Fibroblast of lung (primary cell): ENCODE results near the gene SESN1. TPM values are rescaled to one million over a fixed set of nuclear protein-coding genes. Genes with fewer than 3 reads are reported as not detected.

Experiments used
- DNase-seq, 2 donors: peaks; one replicate each; pipeline versions ENCODE4 v3.0.0 to v3.0.0-alpha.2; 2010; ENCODE audit warnings: low read depth in 2 of 2
- H2AFZ ChIP-seq: 2 replicates; pipeline ENCODE4 v1.5.1; 2012; ENCODE audit warnings: low read length, control low read depth, inconsistent platforms
- H3K27ac ChIP-seq: 2 replicates; pipeline ENCODE4 v1.5.1; 2011; ENCODE audit warnings: low read length, control low read depth; ENCODE audit not compliant: insufficient read depth
- H3K27me3 ChIP-seq: 2 replicates; pipeline ENCODE4 v1.5.1; 2011; ENCODE audit warnings: mild to moderate bottlenecking, low read length; ENCODE audit not compliant: control insufficient read depth, insufficient read depth
- H3K36me3 ChIP-seq: 2 replicates; pipeline ENCODE4 v1.5.1; 2011; ENCODE audit warnings: low read length; ENCODE audit not compliant: control insufficient read depth, insufficient read depth
- H3K4me1 ChIP-seq: 2 replicates; pipeline ENCODE4 v1.5.1; 2011; ENCODE audit warnings: low read length; ENCODE audit not compliant: control insufficient read depth, insufficient read depth; ENCODE audit errors: extremely low read depth
- H3K4me2 ChIP-seq: 2 replicates; pipeline ENCODE4 v1.5.1; 2011; ENCODE audit warnings: low read length, control low read depth; ENCODE audit not compliant: insufficient read depth; ENCODE audit errors: extremely low read depth
- H3K4me3 ChIP-seq, 4 experiments: fragments of 200-600 bp in 1 of 4; sonication (generic) in 1 of 4; replicated peaks in 1 of 4; 2 replicates each; pipeline ENCODE4 v1.5.1; 2011 to 2016; ENCODE audit warnings: low read length in 4 of 4, low read depth in 3 of 4, mild to moderate bottlenecking in 3 of 4, control low read depth in 2 of 4, inconsistent platforms in 1 of 4, mixed read lengths in 1 of 4; ENCODE audit not compliant: insufficient read depth in 1 of 4; ENCODE audit errors: control extremely low read depth in 1 of 4
- H3K79me2 ChIP-seq: 2 replicates; pipeline ENCODE4 v1.5.1; 2012; ENCODE audit warnings: mild to moderate bottlenecking, low read length, inconsistent platforms; ENCODE audit not compliant: control insufficient read depth, insufficient read depth
- H3K9ac ChIP-seq: 2 replicates; pipeline ENCODE4 v1.5.1; 2011; ENCODE audit warnings: mild to moderate bottlenecking, low read length, control low read depth; ENCODE audit not compliant: insufficient read depth
- H3K9me3 ChIP-seq: 2 replicates; pipeline ENCODE4 v1.5.1; 2012; ENCODE audit warnings: low read depth, low read length; ENCODE audit not compliant: control insufficient read depth, insufficient read depth
- H4K20me1 ChIP-seq: 2 replicates; pipeline ENCODE4 v1.5.1; 2011; ENCODE audit warnings: low read length; ENCODE audit not compliant: control insufficient read depth, insufficient read depth; ENCODE audit errors: extremely low read depth
- CTCF ChIP-seq, 2 donors: IDR thresholded peaks in 1 of 2; conservative IDR thresholded peaks in 1 of 2; 1 replicate in 1 of 2; 2 replicates in 1 of 2; pipeline ENCODE4 v1.5.1; 2011 to 2012; ENCODE audit warnings: low read length in 2 of 2, control low read depth in 1 of 2, inconsistent platforms in 1 of 2, low read depth in 1 of 2, mild to moderate bottlenecking in 1 of 2
- EZH2 ChIP-seq: IDR thresholded peaks from 2 replicates; pipeline ENCODE4 v1.5.1; 2012; ENCODE audit warnings: low read length, control low read depth, mild to moderate bottlenecking; ENCODE audit errors: missing control alignments
- polyA plus RNA-seq, 2 donors: library from polyadenylated mRNA; depleted of rRNA in 1 of 2; stranded (reverse) in 1 of 2; unstranded in 1 of 2; fragments of >200 nt; gene quantifications; 2 replicates each; pipeline ENCODE4 v1.2.1, GENCODE V29; 2011 to 2012; ENCODE audit warnings: missing spikeins in 1 of 2
- total RNA-seq: library from RNA; depleted of rRNA; stranded (reverse); fragments of >200 nt; gene quantifications from 2 replicates; pipeline ENCODE4 v1.2.1, GENCODE V29; 2014

The SESN1 gene
- total and polyA plus RNA-seq, 2 donors (not counting 1 experiment from before 2014, with no cell fraction given): 16.7 to 34.5 TPM

GRCh38 chr6:109121411-109121810, 26.8 kb upstream of the SESN1 start:
- DNase-seq: peak; percentile 16 to 31

GRCh38 chr6:109118871-109119354, 24.3 kb upstream of the SESN1 start:
- H3K9me3 ChIP-seq: no peaks in the 10 kb centered on the region
- DNase-seq: no peak
- no peak overlapping the region for H3K4me2 ChIP-seq
- no peak overlapping the region for H3K4me3 ChIP-seq
- H3K36me3 ChIP-seq: no peaks in the 10 kb centered on the region
- no peaks in the 10 kb centered on the region for H3K27me3 ChIP-seq
- H3K27ac ChIP-seq: no peak overlapping the region
- H4K20me1 ChIP-seq: peaks cover 1% of the 10 kb centered on the region
- no peak overlapping the region for H3K9ac ChIP-seq
- TF ChIP-seq EZH2: no peak
- no peak for TF ChIP-seq CTCF (conservative IDR thresholded peaks at IDR 0.05 in 1 of 2, IDR thresholded peaks at IDR 0.05 in 1 of 2; ENCODE audit: low read depth in 1 of 2, low read length in 2 of 2)
- H3K4me1 ChIP-seq: peaks cover 3% of the 10 kb centered on the region
- peaks cover 18% of the 10 kb centered on the region for H3K79me2 ChIP-seq
- H2AFZ ChIP-seq: no peak overlapping the region

More at GRCh38 chr6:109121411-109121810, 26.8 kb upstream of the SESN1 start:
- no peak overlapping the region for H3K27ac ChIP-seq
- peaks cover 17% of the 10 kb centered on the region for H3K79me2 ChIP-seq
- H3K4me1 ChIP-seq: peaks cover 3% of the 10 kb centered on the region
- no peaks in the 10 kb centered on the region for H3K9me3 ChIP-seq
- peaks cover 1% of the 10 kb centered on the region for H4K20me1 ChIP-seq
- no peak overlapping the region for H3K4me2 ChIP-seq
- no peak overlapping the region for H2AFZ ChIP-seq
- TF ChIP-seq EZH2 (no peak), CTCF (conservative IDR thresholded peaks at IDR 0.05 in 1 of 2, IDR thresholded peaks at IDR 0.05 in 1 of 2; ENCODE audit: low read depth in 1 of 2, low read length in 2 of 2) (no peak)
- no peaks in the 10 kb centered on the region for H3K36me3 ChIP-seq
- no peak overlapping the region for H3K9ac ChIP-seq
- no peak overlapping the region for H3K4me3 ChIP-seq
- H3K27me3 ChIP-seq: no peaks in the 10 kb centered on the region

GRCh38 chr6:109118337-109118736, 23.7 kb upstream of the SESN1 start:
- H3K27me3 ChIP-seq: no peaks in the 10 kb centered on the region
- peaks cover 1% of the 10 kb centered on the region for H4K20me1 ChIP-seq
- H2AFZ ChIP-seq: no peak overlapping the region
- H3K36me3 ChIP-seq: no peaks in the 10 kb centered on the region
- H3K27ac ChIP-seq: no peak overlapping the region
- TF ChIP-seq CTCF (conservative IDR thresholded peaks at IDR 0.05 in 1 of 2, IDR thresholded peaks at IDR 0.05 in 1 of 2; ENCODE audit: low read depth in 1 of 2, low read length in 2 of 2): no peak
- TF ChIP-seq EZH2: no peak
- H3K79me2 ChIP-seq: peaks cover 19% of the 10 kb centered on the region
- no peak overlapping the region for H3K4me2 ChIP-seq
- peaks cover 3% of the 10 kb centered on the region for H3K4me1 ChIP-seq
- no peak for DNase-seq
- no peak overlapping the region for H3K4me3 ChIP-seq
- H3K9me3 ChIP-seq: no peaks in the 10 kb centered on the region
- H3K9ac ChIP-seq: no peak overlapping the region
